Body of pancreas (tissue), 4 donors: Measurements from ENCODE around the gene DNAH5. TPM values are rescaled to one million over a fixed set of nuclear protein-coding genes. Genes with fewer than 3 reads are reported as not detected.

Source experiments
- ATAC-seq: fragments of 150-250 bp; one replicate; pipeline ENCODE4 v1.9.1; 2016
- DNase-seq, 4 donors: peaks; one replicate each; pipeline ENCODE4 v3.0.0-alpha.2; 2019
- H3K27ac ChIP-seq, 4 donors: fragments of 200-600 bp; sonication (generic); 1 replicate in 3 of 4; 2 replicates in 1 of 4; pipeline versions ENCODE4 v1.5.1 to v1.6.1; 2016 to 2019; ENCODE audit warnings: mild to moderate bottlenecking in 1 of 4, mixed read lengths in 1 of 4, moderate library complexity in 1 of 4
- H3K27me3 ChIP-seq, 2 donors: fragments of 200-600 bp; sonication (generic); one replicate each; pipeline ENCODE4 v1.6.0; 2016; ENCODE audit warnings: mild to moderate bottlenecking in 1 of 2
- H3K36me3 ChIP-seq, 2 donors: fragments of 200-600 bp; sonication (generic); replicated peaks in 1 of 2; 2 replicates each; pipeline ENCODE4 v1.5.1; 2016; ENCODE audit warnings: low read depth in 2 of 2; ENCODE audit not compliant: insufficient read depth in 1 of 2
- H3K4me1 ChIP-seq: fragments of 200-600 bp; sonication (generic); one replicate; pipeline ENCODE4 v1.6.0; 2016
- H3K4me3 ChIP-seq, 2 donors: fragments of 200-600 bp; sonication (generic); 1 replicate in 1 of 2; 2 replicates in 1 of 2; pipeline ENCODE4 v1.5.1; 2016 to 2019
- H3K9me3 ChIP-seq, 3 donors: fragments of 200-600 bp; sonication (generic); 1 replicate in 2 of 3; 2 replicates in 1 of 3; pipeline ENCODE4 v1.5.1; 2016
- CTCF ChIP-seq, 7 experiments: fragments of 450-650 bp in 4 of 7; fragments of 200-600 bp in 3 of 7; sonication (generic) in 3 of 7; IDR thresholded peaks; one replicate each; pipeline ENCODE4 v1.5.1; 2016 to 2019; ENCODE audit warnings: antibody characterized with exemption in 7 of 7
- POLR2A ChIP-seq, 3 donors: fragments of 450-650 bp; IDR thresholded peaks; one replicate each; pipeline ENCODE4 v1.6.1; 2016; ENCODE audit warnings: antibody characterized with exemption in 3 of 3, mild to moderate bottlenecking in 2 of 3
- WGBS, 2 donors: methylation state at CpG; one replicate each; pipeline ENCODE4 v1.1.5; 2017; 5-methylcytosine and 5-hydroxymethylcytosine counted together
- intact Hi-C: fragments of 100-400 bp; cut with DNase I; formaldehyde crosslinking; loops from one replicate; pipeline ENCODE4 v1.15.1; 2023
- total RNA-seq, 2 donors: library from RNA; depleted of rRNA; stranded (reverse); fragments of >200 nt; gene quantifications; one replicate each; pipeline ENCODE4 v1.1.0, GENCODE V29; 2016

The DNAH5 gene
- total RNA-seq, 2 donors from 2014 or later = 0.99 to 2.6 TPM

DNA sequence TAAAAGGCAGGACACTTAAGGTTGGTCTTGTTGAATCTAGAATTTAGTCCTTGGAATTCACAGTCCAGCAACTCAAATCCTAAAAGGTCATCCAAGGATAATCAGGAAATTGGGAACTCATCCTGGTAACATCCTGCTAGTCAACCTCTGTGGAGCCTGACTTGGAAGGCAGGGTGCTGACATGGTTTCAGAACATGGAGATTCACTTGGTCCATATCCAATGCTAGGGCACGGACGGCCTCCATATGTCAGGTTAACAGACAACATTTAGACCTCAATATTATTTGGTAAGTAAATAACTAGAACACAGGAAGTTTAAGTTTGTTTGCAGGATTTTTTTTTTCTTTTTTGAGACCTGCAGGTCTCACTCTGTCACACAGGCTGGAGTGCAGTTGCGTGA lies 783 bp upstream of the DNAH5 start:
- WGBS, 2 donors = 91 to 97% methylated on average over 3 of the region's 3 CpGs
- Histone ChIP-seq H3K9me3 (no peaks in the 10 kb centered on the region), H3K4me3 (no peak overlapping the region), H3K27me3 (no peaks in the 10 kb centered on the region), H3K27ac (no peak overlapping the region), H3K36me3 (no peaks in the 10 kb centered on the region), H3K4me1 (no peaks in the 10 kb centered on the region)
- no peak for ATAC-seq
- TF ChIP-seq POLR2A (IDR thresholded peaks at IDR 0.05) (no peak), CTCF (IDR thresholded peaks at IDR 0.05) (no peak)
- DNase-seq = no peak
- intact Hi-C loops = no loop called here

GRCh38 chr5:13943676-13944075 lies 812 bp downstream of the DNAH5 start:
- no peak for ATAC-seq
- TF ChIP-seq CTCF (IDR thresholded peaks at IDR 0.05) (no peak), POLR2A (IDR thresholded peaks at IDR 0.05) (no peak)

GRCh38 chr5:13941468-13941867 lies 3.0 kb downstream of the DNAH5 start:
- Histone ChIP-seq H3K27ac (peak overlapping the region in 2 of 4 donors; percentile 29 to 48), H3K9me3 (no peaks in the 10 kb centered on the region), H3K4me1 (no peaks in the 10 kb centered on the region), H3K4me3 (no peak overlapping the region), H3K36me3 (no peaks in the 10 kb centered on the region), H3K27me3 (no peaks in the 10 kb centered on the region)
- DNase-seq (peak in 1 of 4 donors; percentile 5), ATAC-seq (peak; percentile 89)
- TF ChIP-seq CTCF (IDR thresholded peaks at IDR 0.05) = no peak
- WGBS, 2 donors = 44 to 46% methylated on average over 3 of the region's 3 CpGs
- intact Hi-C loops = no loop called here

More at GRCh38 chr5:13943676-13944075, 812 bp downstream of the DNAH5 start:
- Histone ChIP-seq H3K36me3 (no peaks in the 10 kb centered on the region), H3K9me3 (no peaks in the 10 kb centered on the region), H3K4me1 (no peaks in the 10 kb centered on the region), H3K4me3 (no peak overlapping the region), H3K27ac (no peak overlapping the region), H3K27me3 (no peaks in the 10 kb centered on the region)
- 45 to 47% methylated on average over 1 of the region's 1 CpG for WGBS, 2 donors
- intact Hi-C loops = no loop called here
- DNase-seq = no peak

GRCh38 chr5:13939638-13940037 lies 4.8 kb downstream of the DNAH5 start:
- no peaks in the 10 kb centered on the region for H3K27me3 ChIP-seq
- intact Hi-C loops = no loop called here
- TF ChIP-seq CTCF (IDR thresholded peaks at IDR 0.05) (no peak), POLR2A (IDR thresholded peaks at IDR 0.05) (no peak)
- WGBS, 2 donors = 59 to 67% methylated on average over 8 of the region's 8 CpGs
- no peak overlapping the region for H3K4me3 ChIP-seq
- no peaks in the 10 kb centered on the region for H3K36me3 ChIP-seq
- DNase-seq (no peak), ATAC-seq (no peak)
- H3K9me3 ChIP-seq = no peaks in the 10 kb centered on the region
- H3K27ac ChIP-seq = no peak overlapping the region
- H3K4me1 ChIP-seq = no peaks in the 10 kb centered on the region

- H3K9me3 ChIP-seq = peaks cover 0 to 6% (median 0%) of the 10 kb centered on the region in 3 donors
- no peak for ATAC-seq
- TF ChIP-seq POLR2A (IDR thresholded peaks at IDR 0.05) (no peak), CTCF (IDR thresholded peaks at IDR 0.05) (no peak)
- WGBS, 2 donors = 44 to 48% methylated on average over 1 of the region's 1 CpG
- H3K27me3 ChIP-seq = no peaks in the 10 kb centered on the region
- intact Hi-C loops = no loop called here
- H3K4me3 ChIP-seq = no peak overlapping the region
- no peak overlapping the region for H3K27ac ChIP-seq
- H3K4me1 ChIP-seq = no peaks in the 10 kb centered on the region
- no peak for DNase-seq
- no peaks in the 10 kb centered on the region for H3K36me3 ChIP-seq
These were observed 9.6 kb downstream of the DNAH5 start for GRCh38 chr5:13934921-13935320.
